SK-N-SH (cell line): ENCODE data around the gene TES. TPM values are rescaled to one million over a fixed set of nuclear protein-coding genes. Genes with fewer than 3 reads are reported as not detected.

Source experiments
- CTCF ChIA-PET: fragments of 300-600, 350-600 bp; formaldehyde crosslinking; extraction: SDS; loops from one replicate; lab custom pipeline; 2021; lab: Yijun Ruan, JAX
- POLR2A ChIA-PET: fragments of 350-600 bp; sonication (Branson Sonifier 250); formaldehyde crosslinking; extraction: SDS; loops from one replicate; lab custom pipeline; 2020; ENCODE audit warnings: antibody characterized with exemption, inconsistent platforms; lab: Yijun Ruan, JAX
- DNase-seq: peaks from one replicate; pipeline ENCODE4 v3.0.0; 2012
- H2AFZ ChIP-seq: fragments of 200-600 bp; sonication (generic); 2 replicates; pipeline ENCODE4 v1.8.1; 2016; ENCODE audit warnings: antibody characterized with exemption, mild to moderate bottlenecking, low read depth
- H3F3A ChIP-seq: fragments of 200-600 bp; sonication (generic); replicated peaks from 2 replicates; pipeline ENCODE3; 2016; ENCODE audit warnings: antibody characterized with exemption, mild to moderate bottlenecking; ENCODE audit not compliant: insufficient read depth
- H3K27ac ChIP-seq, 2 experiments: fragments of 200-500 bp in 1 of 2; fragments of 200-600 bp in 1 of 2; sonication (Bioruptor generic) in 1 of 2; sonication (generic), shearing (Covaris generic) in 1 of 2; 2 replicates each; pipeline versions ENCODE4 v1.5.1 to v1.6.1; 2014 to 2016; ENCODE audit warnings: low read depth in 2 of 2, inconsistent platforms in 1 of 2, low read length in 1 of 2, mild to moderate bottlenecking in 1 of 2, mixed read lengths in 1 of 2
- H3K27me3 ChIP-seq: fragments of 200-600 bp; sonication (generic), shearing (Covaris generic); 2 replicates; pipeline ENCODE4 v1.6.1; 2016; ENCODE audit warnings: mixed run types; ENCODE audit not compliant: insufficient read depth
- H3K36me3 ChIP-seq, 2 experiments: fragments of 200-500 bp in 1 of 2; fragments of 200-600 bp in 1 of 2; sonication (Bioruptor generic) in 1 of 2; sonication (generic) in 1 of 2; replicated peaks in 1 of 2; 2 replicates each; pipeline versions ENCODE3 to v1.5.1; 2014 to 2016; ENCODE audit warnings: low read length in 1 of 2, mild to moderate bottlenecking in 1 of 2; ENCODE audit not compliant: insufficient read depth in 2 of 2, control insufficient read depth in 1 of 2
- H3K4me1 ChIP-seq, 2 experiments: fragments of 200-500 bp in 1 of 2; fragments of 200-600 bp in 1 of 2; sonication (Bioruptor generic) in 1 of 2; sonication (generic), shearing (Covaris generic) in 1 of 2; 2 replicates each; pipeline versions ENCODE4 v1.5.1 to v1.6.1; 2014 to 2016; ENCODE audit warnings: low read depth in 1 of 2, low read length in 1 of 2, mixed run types in 1 of 2; ENCODE audit not compliant: insufficient read depth in 2 of 2, control insufficient read depth in 1 of 2
- H3K4me2 ChIP-seq: fragments of 200-600 bp; sonication (generic), shearing (Covaris generic); 2 replicates; pipeline ENCODE4 v1.6.1; 2017; ENCODE audit warnings: mixed run types
- H3K4me3 ChIP-seq, 2 experiments: fragments of 200-500 bp in 1 of 2; fragments of 200-600 bp in 1 of 2; sonication (Bioruptor generic) in 1 of 2; sonication (generic), shearing (Covaris generic) in 1 of 2; 2 replicates each; pipeline versions ENCODE4 v1.5.1 to v1.8.1; 2014 to 2016; ENCODE audit warnings: low read depth in 2 of 2, inconsistent platforms in 1 of 2, low read length in 1 of 2, mild to moderate bottlenecking in 1 of 2, mixed read lengths in 1 of 2, moderate library complexity in 1 of 2
- H3K79me2 ChIP-seq: fragments of 200-600 bp; sonication (generic); 2 replicates; pipeline ENCODE4 v1.8.1; 2017; ENCODE audit warnings: mild to moderate bottlenecking; ENCODE audit not compliant: insufficient read depth
- H3K9ac ChIP-seq: fragments of 200-600 bp; sonication (generic); 2 replicates; pipeline ENCODE4 v1.6.1; 2017; ENCODE audit warnings: mixed run types
- H3K9me2 ChIP-seq: fragments of 200-600 bp; sonication (generic); 2 replicates; pipeline ENCODE4 v1.6.1; 2017; ENCODE audit warnings: mixed run types
- H3K9me3 ChIP-seq: fragments of 200-600 bp; sonication (generic); 2 replicates; pipeline ENCODE4 v1.6.1; 2017; ENCODE audit warnings: mixed run types, mild to moderate bottlenecking, moderate library complexity
- H4K20me1 ChIP-seq: fragments of 200-600 bp; sonication (generic); 2 replicates; pipeline ENCODE4 v1.6.1; 2017; ENCODE audit warnings: mild to moderate bottlenecking, mixed run types; ENCODE audit not compliant: insufficient read depth
- CHD2 ChIP-seq: fragments of 150-350 bp; IDR thresholded peaks from 2 replicates; pipeline ENCODE4 v1.6.1; 2018; ENCODE audit warnings: low read length; ENCODE audit not compliant: partially characterized antibody
- EZH2phosphoT487 ChIP-seq: fragments of 200-600 bp; sonication (generic); IDR thresholded peaks from 2 replicates; pipeline ENCODE4 v1.6.1; 2017; ENCODE audit warnings: low read depth, mixed run types, mild to moderate bottlenecking, antibody characterized with exemption, moderate library complexity, borderline replicate concordance
- FOSL2 ChIP-seq: IDR thresholded peaks from 2 replicates; pipeline ENCODE4 v1.4.0; 2012; ENCODE audit warnings: low read depth, mild to moderate bottlenecking, moderate library complexity, borderline replicate concordance
- FOXM1 ChIP-seq: IDR thresholded peaks from 2 replicates; pipeline ENCODE4 v1.4.0; 2012; ENCODE audit warnings: low read depth, mild to moderate bottlenecking
- GATA2 ChIP-seq: sonication (generic); formaldehyde crosslinking; IDR thresholded peaks from 2 replicates; pipeline ENCODE4 v1.5.0; 2020; ENCODE audit warnings: mild to moderate bottlenecking, missing genetic modification reagents
- MAX ChIP-seq: IDR thresholded peaks from 2 replicates; pipeline ENCODE4 v1.4.0; 2012; ENCODE audit warnings: low read depth
- MXI1 ChIP-seq: IDR thresholded peaks from 2 replicates; pipeline ENCODE4 v1.6.1; 2012; ENCODE audit warnings: mild to moderate bottlenecking, low read depth, low read length, improper control_type of control experiment
- NFIC ChIP-seq: IDR thresholded peaks from 2 replicates; pipeline ENCODE4 v1.4.0; 2012; ENCODE audit warnings: borderline replicate concordance
- NRF1 ChIP-seq: IDR thresholded peaks from 2 replicates; pipeline ENCODE4 v1.6.1; 2012; ENCODE audit warnings: low read depth, mild to moderate bottlenecking, low read length
- POLR2AphosphoS5 ChIP-seq: IDR thresholded peaks from 2 replicates; pipeline ENCODE4 v1.6.1; 2012; ENCODE audit warnings: low read depth, low read length
- RXRA ChIP-seq: IDR thresholded peaks from 2 replicates; pipeline ENCODE4 v1.4.0; 2012; ENCODE audit warnings: low read depth, mild to moderate bottlenecking, borderline replicate concordance
- SIN3A ChIP-seq: IDR thresholded peaks from 2 replicates; pipeline ENCODE4 v1.6.1; 2012; ENCODE audit warnings: low read depth, mild to moderate bottlenecking, low read length, moderate library complexity, borderline replicate concordance
- SMC3 ChIP-seq: IDR thresholded peaks from 2 replicates; pipeline ENCODE4 v1.6.1; 2012; ENCODE audit warnings: low read depth, low read length, improper control_type of control experiment
- TAF1 ChIP-seq: IDR thresholded peaks from 2 replicates; pipeline ENCODE4 v1.6.1; 2012; ENCODE audit warnings: low read depth, mild to moderate bottlenecking, low read length, moderate library complexity, borderline replicate concordance
- TEAD4 ChIP-seq: IDR thresholded peaks from 2 replicates; pipeline ENCODE4 v1.4.0; 2012; ENCODE audit warnings: mild to moderate bottlenecking, borderline replicate concordance; ENCODE audit not compliant: insufficient read depth
- USF1 ChIP-seq: IDR thresholded peaks from 2 replicates; pipeline ENCODE4 v1.4.0; 2012; ENCODE audit warnings: low read depth, borderline replicate concordance
- USF2 ChIP-seq: fragments of 150-350 bp; IDR thresholded peaks from 2 replicates; pipeline ENCODE4 v1.6.1; 2017; ENCODE audit warnings: antibody characterized with exemption, low read length, low read depth, borderline replicate concordance
- YY1 ChIP-seq: IDR thresholded peaks from 2 replicates; pipeline ENCODE4 v1.4.0; 2012; ENCODE audit warnings: low read depth, mild to moderate bottlenecking
- ZBTB33 ChIP-seq: IDR thresholded peaks from 2 replicates; pipeline ENCODE4 v1.4.0; 2012; ENCODE audit warnings: low read depth, borderline replicate concordance
- whole genome bisulfite sequencing: methylation state at CpG from one replicate; pipeline ENCODE4 v1.1.6; 2017; ENCODE audit warnings: low lambda C conversion rate; 5-methylcytosine and 5-hydroxymethylcytosine counted together
- polyA plus RNA-seq, 3 experiments: library from polyadenylated mRNA; depleted of rRNA; stranded (reverse); fragments of >200 nt; gene quantifications; 2 replicates each; pipeline ENCODE4 v1.2.3, GENCODE V29; 2012

TES gene
- polyA plus RNA-seq, 1 of the 3 experiments (the other 2 are of a cell fraction): 9.5 TPM

GRCh38 chr7:116257156-116257555, 46.8 kb downstream of the TES start:
- Histone ChIP-seq H2AFZ (no peak overlapping the region), H3K27ac (no peak overlapping the region; a peak in 1 of 4 replicates), H3K4me2 (no peak overlapping the region), H4K20me1 (no peaks in the 10 kb centered on the region), H3K9me3 (no peaks in the 10 kb centered on the region), H3K9ac (no peak overlapping the region), H3K27me3 (no peaks in the 10 kb centered on the region), H3K79me2 (no peaks in the 10 kb centered on the region), H3K9me2 (no peaks in the 10 kb centered on the region), H3K36me3 (peaks cover 0 to 30% of the 10 kb centered on the region in 2 experiments), H3K4me1 (peaks cover 0 to 12% of the 10 kb centered on the region in 2 experiments; a peak in 2 of 4 replicates), H3K4me3 (no peak overlapping the region), H3F3A (peaks cover 3% of the 10 kb centered on the region)
- 85% methylated on average over 3 of the region's 3 CpGs for WGBS
- POLR2A ChIA-PET: no interaction called here
- TF ChIP-seq RXRA (no peak), USF1 (no peak), SIN3A (no peak), MXI1 (no peak), FOSL2 (no peak), POLR2AphosphoS5 (no peak), ZBTB33 (no peak), CHD2 (no peak), USF2 (no peak), MAX (no peak), NRF1 (no peak), EZH2phosphoT487 (no peak), YY1 (no peak), NFIC (no peak), FOXM1 (no peak), GATA2 (CRISPR knock-in tag) (no peak), TAF1 (no peak), TEAD4 (no peak), SMC3 (no peak)
- DNase-seq: no peak
- CTCF ChIA-PET: interaction anchor here (0.6 to 6.0 kb wide), 14 partner anchors 8 to 334 kb away, joined by 3 to 78 read pairs (median 9); no protein-coding TSS in a partner anchor
